OCI-LY3 (cell line): Measurements from ENCODE around the gene DDX42.

Experiments used
- EZH2phosphoT487 ChIP-seq: fragments of 200-600 bp; shearing (Covaris generic); IDR thresholded peaks from 2 replicates; pipeline ENCODE4 v1.6.1; 2018; ENCODE audit warnings: antibody characterized with exemption, mixed run types, low read depth
- TF ChIP-seq, protein P1 (sequence below): fragments of 200-600, 300-600 bp; sonication (generic); IDR thresholded peaks from 2 replicates; pipeline ENCODE4 v1.5.1; 2014; ENCODE audit warnings: antibody characterized with exemption, low read length, low read depth

DNA sequence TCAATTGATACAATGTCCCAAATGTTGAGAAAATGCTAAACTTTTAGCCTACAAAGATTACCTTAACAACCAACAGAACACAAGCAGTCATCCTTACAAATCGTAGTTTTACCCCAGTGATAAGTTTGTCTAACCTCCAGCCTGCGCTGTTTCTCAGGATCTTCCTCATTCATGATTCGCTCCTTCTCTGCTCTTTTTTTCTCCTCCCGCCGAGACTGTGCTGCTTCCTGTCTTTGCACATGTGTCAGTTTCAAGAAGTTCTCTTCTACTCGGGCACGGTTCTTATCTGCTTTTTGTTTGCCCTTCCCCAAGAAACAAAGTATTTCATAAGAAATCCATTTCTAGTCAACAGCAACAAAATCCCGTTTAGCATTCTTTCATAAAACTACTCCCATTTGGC is 22.2 kb upstream of the DDX42 start:
- TF ChIP-seq, protein P1, sequence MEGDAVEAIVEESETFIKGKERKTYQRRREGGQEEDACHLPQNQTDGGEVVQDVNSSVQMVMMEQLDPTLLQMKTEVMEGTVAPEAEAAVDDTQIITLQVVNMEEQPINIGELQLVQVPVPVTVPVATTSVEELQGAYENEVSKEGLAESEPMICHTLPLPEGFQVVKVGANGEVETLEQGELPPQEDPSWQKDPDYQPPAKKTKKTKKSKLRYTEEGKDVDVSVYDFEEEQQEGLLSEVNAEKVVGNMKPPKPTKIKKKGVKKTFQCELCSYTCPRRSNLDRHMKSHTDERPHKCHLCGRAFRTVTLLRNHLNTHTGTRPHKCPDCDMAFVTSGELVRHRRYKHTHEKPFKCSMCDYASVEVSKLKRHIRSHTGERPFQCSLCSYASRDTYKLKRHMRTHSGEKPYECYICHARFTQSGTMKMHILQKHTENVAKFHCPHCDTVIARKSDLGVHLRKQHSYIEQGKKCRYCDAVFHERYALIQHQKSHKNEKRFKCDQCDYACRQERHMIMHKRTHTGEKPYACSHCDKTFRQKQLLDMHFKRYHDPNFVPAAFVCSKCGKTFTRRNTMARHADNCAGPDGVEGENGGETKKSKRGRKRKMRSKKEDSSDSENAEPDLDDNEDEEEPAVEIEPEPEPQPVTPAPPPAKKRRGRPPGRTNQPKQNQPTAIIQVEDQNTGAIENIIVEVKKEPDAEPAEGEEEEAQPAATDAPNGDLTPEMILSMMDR: no peak
- no peak for TF ChIP-seq EZH2phosphoT487
